GM21515 (cell line): ENCODE results near the gene UNC13B.

Experiments used
- ATAC-seq: cut with Tn5 transposase; IDR thresholded peaks from one replicate; pipeline ENCODE4 v1.9.1; 2021; ENCODE audit not compliant: unreplicated experiment

UNC13B gene

GRCh38 chr9:35318741-35319140 is 156.9 kb downstream of the UNC13B start:
- ATAC-seq = no peak

- no peak for ATAC-seq
These were observed 160.5 kb downstream of the UNC13B start for GRCh38 chr9:35322075-35322885.

GRCh38 chr9:35324966-35325365 is 163.2 kb downstream of the UNC13B start:
- no peak for ATAC-seq

- no peak for ATAC-seq
These were observed 171.7 kb downstream of the UNC13B start for GRCh38 chr9:35333551-35333950.

GRCh38 chr9:35335164-35335563 is 173.4 kb downstream of the UNC13B start:
- ATAC-seq = no peak

- ATAC-seq = no peak
These were observed 176.3 kb downstream of the UNC13B start for GRCh38 chr9:35338086-35338485.

GRCh38 chr9:35338561-35339274 is 176.9 kb downstream of the UNC13B start:
- no peak for ATAC-seq

- ATAC-seq = no peak
These were observed 178.2 kb downstream of the UNC13B start for GRCh38 chr9:35340046-35340445.

GRCh38 chr9:35341021-35341420 is 179.2 kb downstream of the UNC13B start:
- no peak for ATAC-seq

GRCh38 chr9:35341585-35341984 is 179.8 kb downstream of the UNC13B start:
- ATAC-seq = no peak

GRCh38 chr9:35342221-35342958 is 180.6 kb downstream of the UNC13B start:
- no peak for ATAC-seq

GRCh38 chr9:35348109-35348508 is 186.3 kb downstream of the UNC13B start:
- ATAC-seq = no peak

GRCh38 chr9:35349287-35349990 is 187.6 kb downstream of the UNC13B start:
- ATAC-seq = no peak

- ATAC-seq = no peak
These were observed 188.4 kb downstream of the UNC13B start for GRCh38 chr9:35350212-35350611.

GRCh38 chr9:35350827-35351549 is 189.2 kb downstream of the UNC13B start:
- no peak for ATAC-seq

- ATAC-seq = no peak
These were observed 192.0 kb downstream of the UNC13B start for GRCh38 chr9:35353731-35354365.

- no peak for ATAC-seq
These were observed 194.1 kb downstream of the UNC13B start for GRCh38 chr9:35355939-35356338.

GRCh38 chr9:35357116-35357515 is 195.3 kb downstream of the UNC13B start:
- ATAC-seq = no peak

GRCh38 chr9:35357826-35358225 is 196.0 kb downstream of the UNC13B start:
- no peak for ATAC-seq
